ENCODE measurements around the gene LIMCH1.

- TF ChIP-seq EZH2 (IDR thresholded peaks at IDR 0.05) (no peak), FOXP2 (optimal IDR thresholded peaks at IDR 0.05; ENCODE audit: control extremely low read depth, extremely low read length, insufficient read depth) (no peak)
Measured at GRCh38 chr4:41554905-41555304, 16.9 kb downstream of the LIMCH1 start.
